ENCODE data around the gene ALOX5AP.

Gene ALOX5AP

DNA sequence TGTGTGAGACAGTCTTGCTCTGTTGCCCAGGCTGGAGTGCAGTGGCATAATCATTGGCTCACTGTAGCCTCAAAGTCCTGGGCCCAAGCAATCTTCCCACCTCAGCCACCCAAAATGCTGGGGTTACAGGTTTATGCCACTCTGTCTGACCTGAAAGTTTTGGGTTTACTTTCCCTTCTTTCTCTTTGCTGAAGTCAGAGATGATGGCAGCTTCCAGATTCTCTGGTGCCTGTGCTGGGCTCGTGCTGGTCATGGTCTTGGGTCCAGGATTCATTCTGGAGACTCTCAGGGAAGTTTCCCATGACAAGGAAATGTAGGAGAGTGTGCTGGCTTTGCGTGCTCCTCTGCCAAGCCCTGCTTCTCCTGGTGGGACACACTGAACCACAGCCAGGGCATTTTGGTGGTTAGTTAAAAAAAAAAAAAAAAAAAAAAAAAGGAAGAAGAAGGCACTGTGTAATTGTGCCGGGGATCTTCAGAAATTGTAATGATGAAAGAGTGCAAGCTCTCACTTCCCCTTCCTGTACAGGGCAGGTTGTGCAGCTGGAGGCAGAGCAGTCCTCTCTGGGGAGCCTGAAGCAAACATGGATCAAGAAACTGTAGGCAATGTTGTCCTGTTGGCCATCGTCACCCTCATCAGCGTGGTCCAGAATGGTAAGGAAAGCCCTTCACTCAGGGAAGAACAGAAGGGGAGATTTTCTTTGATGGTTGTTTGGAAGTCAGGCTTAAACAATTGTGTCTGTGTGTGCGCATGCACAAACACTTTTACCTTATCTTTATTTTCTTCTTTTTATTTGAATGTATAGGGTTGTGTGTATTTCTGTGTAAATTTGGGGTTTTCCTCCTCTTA is at the start of gene ALOX5AP:
TSS of gene ALOX5AP (plus strand) at position 519 of the 847 bp plus-strand sequence. CDS start at position 582, 63 bp downstream.
- Histone ChIP-seq H3K4me3 (ENCODE audit: low read length) (no peak within 1 kb of the TSS), H3K27me3 (ENCODE audit: control insufficient read depth, insufficient read depth, low read length) (no peaks in the 10 kb centered on the region), H3K36me3 (ENCODE audit: control insufficient read depth, insufficient read depth, low read length) (no peaks in the 10 kb centered on the region), H3K9me3 (ENCODE audit: control insufficient read depth, insufficient read depth, low read length) (no peaks in the 10 kb centered on the region), H3K4me1 (ENCODE audit: control insufficient read depth, insufficient read depth, low read length) (no peaks in the 10 kb centered on the region), H3K27ac (ENCODE audit: low read length) (no peak within 1 kb of the TSS)
- DNase-seq (ENCODE audit: low read depth, low spot score): no peak
- WGBS (ENCODE audit: insufficient coverage, insufficient read length): no CpG with 5 or more reads among the region's 6 CpGs

DNA sequence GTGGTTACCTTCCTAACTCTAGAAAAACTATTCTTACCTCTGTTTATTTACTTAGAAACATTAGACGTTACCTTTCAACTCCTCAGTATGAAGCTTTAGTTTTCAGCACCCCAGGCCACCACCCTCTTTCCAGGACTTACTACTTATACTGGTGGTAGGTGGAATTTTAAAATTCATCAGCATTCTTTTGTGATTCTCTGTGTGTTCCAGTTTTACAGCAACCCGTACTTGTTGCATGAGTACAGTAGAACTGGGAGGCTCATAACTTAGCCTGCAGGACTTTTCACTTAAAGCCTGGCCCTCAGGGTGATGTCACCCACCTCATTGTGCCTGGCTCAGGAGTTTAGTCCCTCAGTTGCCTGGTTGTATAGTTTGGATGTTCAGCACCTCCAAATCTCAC is 49.4 kb upstream of the ALOX5AP start:
- no peak overlapping the region for H3K4me3 ChIP-seq (ENCODE audit: low read length)
- no peaks in the 10 kb centered on the region for H3K9me3 ChIP-seq (ENCODE audit: control insufficient read depth, insufficient read depth, low read length)
- no CpG with 5 or more reads among the region's 2 CpGs for WGBS (ENCODE audit: insufficient coverage, insufficient read length)
- no peak overlapping the region for H3K27ac ChIP-seq (ENCODE audit: low read length)
- H3K27me3 ChIP-seq (ENCODE audit: control insufficient read depth, insufficient read depth, low read length): no peaks in the 10 kb centered on the region
- no peaks in the 10 kb centered on the region for H3K36me3 ChIP-seq (ENCODE audit: control insufficient read depth, insufficient read depth, low read length)
- no peaks in the 10 kb centered on the region for H3K4me1 ChIP-seq (ENCODE audit: control insufficient read depth, insufficient read depth, low read length)
- no peak for DNase-seq (ENCODE audit: low read depth, low spot score)

DNA sequence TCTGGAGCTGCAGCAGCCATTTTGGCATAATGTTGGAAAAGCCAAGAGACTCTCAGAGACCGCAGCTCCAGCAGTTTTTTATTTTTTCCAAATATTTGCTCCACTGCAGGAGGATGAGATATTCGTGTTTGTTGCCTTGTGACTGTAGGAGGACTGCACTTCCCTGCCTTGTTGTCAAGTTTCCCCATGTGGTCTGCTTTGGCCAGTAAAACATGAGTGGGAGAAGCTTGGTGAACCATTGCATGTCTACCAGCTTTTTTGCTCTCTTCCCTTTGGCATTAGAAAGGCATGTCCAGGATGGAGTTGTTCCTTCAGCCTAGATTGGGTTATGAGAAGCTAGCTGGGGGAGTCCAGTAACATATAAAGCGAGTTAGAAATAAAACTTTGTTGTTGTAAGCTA is 47.7 kb upstream of the ALOX5AP start:
- DNase-seq (ENCODE audit: low read depth, low spot score): no peak
- WGBS (ENCODE audit: insufficient coverage, insufficient read length): no CpG with 5 or more reads among the region's 3 CpGs
- H3K27me3 ChIP-seq (ENCODE audit: control insufficient read depth, insufficient read depth, low read length): no peaks in the 10 kb centered on the region

DNA sequence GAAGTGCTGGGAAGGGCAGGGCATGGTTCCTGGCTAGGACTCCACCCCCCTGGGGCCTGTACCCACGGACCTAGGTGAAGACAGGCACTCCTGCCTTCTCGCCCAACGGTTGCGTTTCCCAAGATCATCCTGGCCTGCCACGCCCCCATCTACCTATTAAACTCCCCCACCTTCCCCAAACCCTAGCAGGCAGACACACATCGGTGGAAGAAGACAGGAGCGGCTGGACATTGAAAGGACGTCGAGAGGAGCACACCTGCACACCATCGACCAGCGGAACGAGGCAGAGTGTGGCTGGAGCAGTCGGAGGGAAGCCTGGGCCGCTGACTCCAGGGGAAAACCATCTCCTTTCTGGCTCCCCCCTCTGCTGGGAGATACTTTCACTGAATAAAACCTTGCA is 45.6 kb upstream of the ALOX5AP start:
- no peak overlapping the region for H3K27ac ChIP-seq (ENCODE audit: low read length)
- no peaks in the 10 kb centered on the region for H3K9me3 ChIP-seq (ENCODE audit: control insufficient read depth, insufficient read depth, low read length)
- WGBS (ENCODE audit: insufficient coverage, insufficient read length): no CpG with 5 or more reads among the region's 14 CpGs
- DNase-seq (ENCODE audit: low read depth, low spot score): no peak
- no peak overlapping the region for H3K4me3 ChIP-seq (ENCODE audit: low read length)
- H3K4me1 ChIP-seq (ENCODE audit: control insufficient read depth, insufficient read depth, low read length): no peaks in the 10 kb centered on the region
- H3K36me3 ChIP-seq (ENCODE audit: control insufficient read depth, insufficient read depth, low read length): no peaks in the 10 kb centered on the region
- H3K27me3 ChIP-seq (ENCODE audit: control insufficient read depth, insufficient read depth, low read length): no peaks in the 10 kb centered on the region

More for the DNA sequence above, 47.7 kb upstream of the ALOX5AP start:
- H3K9me3 ChIP-seq (ENCODE audit: control insufficient read depth, insufficient read depth, low read length): no peaks in the 10 kb centered on the region
- no peak overlapping the region for H3K27ac ChIP-seq (ENCODE audit: low read length)
- no peaks in the 10 kb centered on the region for H3K4me1 ChIP-seq (ENCODE audit: control insufficient read depth, insufficient read depth, low read length)
- H3K36me3 ChIP-seq (ENCODE audit: control insufficient read depth, insufficient read depth, low read length): no peaks in the 10 kb centered on the region
- H3K4me3 ChIP-seq (ENCODE audit: low read length): no peak overlapping the region

DNA sequence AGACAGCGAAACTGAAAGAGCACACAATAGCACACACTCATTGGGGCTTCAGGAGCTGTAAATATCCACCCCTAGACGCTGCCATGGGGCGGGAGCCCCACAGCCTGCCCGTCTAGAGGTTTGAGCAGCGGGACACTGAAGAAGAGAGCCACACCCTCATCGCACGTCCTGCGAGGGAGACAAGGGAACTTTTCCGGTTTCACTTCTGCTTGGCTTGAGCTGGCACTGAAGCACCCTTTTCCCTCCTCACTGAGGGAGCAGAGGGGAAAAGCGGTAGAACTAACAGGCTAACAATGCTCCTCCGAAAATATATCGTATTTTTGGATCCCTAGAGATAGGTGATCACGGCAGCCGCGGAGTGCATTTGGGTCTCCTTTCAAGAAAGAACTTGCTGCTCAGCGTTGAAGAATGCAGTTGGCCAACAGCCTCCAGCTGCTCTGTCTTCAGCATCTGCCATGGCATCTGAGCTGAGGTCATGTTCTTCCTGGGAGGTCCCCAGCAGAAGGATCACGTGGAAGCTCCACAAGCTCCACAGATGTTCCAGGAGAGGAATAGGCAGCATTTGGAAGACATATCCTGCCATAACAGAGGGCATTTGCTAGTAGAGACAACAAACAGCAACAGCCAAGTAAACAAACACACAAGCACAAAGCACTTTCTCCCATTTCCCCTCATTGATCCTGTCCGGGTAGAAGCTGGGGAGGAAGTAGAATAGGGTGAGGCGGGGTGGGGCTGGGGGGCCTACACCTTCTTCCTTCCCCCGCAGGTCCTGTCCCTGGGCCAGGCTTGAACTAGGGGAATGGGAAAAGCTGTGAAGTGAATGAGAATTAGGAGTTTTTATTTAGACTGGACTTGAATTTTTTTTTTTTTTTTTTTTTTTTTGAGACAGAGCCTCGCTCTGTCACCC is 44.8 kb upstream of the ALOX5AP start:
- Histone ChIP-seq H3K27me3 (ENCODE audit: control insufficient read depth, insufficient read depth, low read length) (no peaks in the 10 kb centered on the region), H3K36me3 (ENCODE audit: control insufficient read depth, insufficient read depth, low read length) (no peaks in the 10 kb centered on the region), H3K9me3 (ENCODE audit: control insufficient read depth, insufficient read depth, low read length) (no peaks in the 10 kb centered on the region), H3K4me1 (ENCODE audit: control insufficient read depth, insufficient read depth, low read length) (no peaks in the 10 kb centered on the region), H3K4me3 (ENCODE audit: low read length) (no peak overlapping the region), H3K27ac (ENCODE audit: low read length) (no peak overlapping the region)
- no CpG with 5 or more reads among the region's 21 CpGs for whole genome bisulfite sequencing (ENCODE audit: insufficient coverage, insufficient read length)
- no peak for DNase-seq (ENCODE audit: low read depth, low spot score)

DNA sequence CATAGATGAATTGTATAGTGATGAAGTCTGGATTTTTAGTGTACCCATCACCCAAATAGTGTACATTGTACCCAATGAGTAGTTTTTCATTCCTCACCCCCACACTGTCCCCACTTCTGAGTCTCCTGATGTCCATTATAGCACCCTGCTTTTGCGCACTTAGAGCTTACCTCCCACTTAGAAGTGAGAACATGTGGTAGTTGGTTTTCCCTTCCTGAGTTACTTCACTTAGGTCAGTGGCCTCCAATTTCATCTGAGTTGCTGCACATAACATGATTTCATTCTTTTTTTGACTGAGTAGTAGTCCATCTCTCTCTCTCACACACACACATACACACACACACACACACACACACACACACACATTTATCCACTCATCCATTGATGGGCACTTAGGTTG is 43.2 kb upstream of the ALOX5AP start:
- WGBS (ENCODE audit: insufficient coverage, insufficient read length): no CpG with 5 or more reads among the region's 1 CpG
- no peak for DNase-seq (ENCODE audit: low read depth, low spot score)
- H3K36me3 ChIP-seq (ENCODE audit: control insufficient read depth, insufficient read depth, low read length): no peaks in the 10 kb centered on the region
- H3K27me3 ChIP-seq (ENCODE audit: control insufficient read depth, insufficient read depth, low read length): no peaks in the 10 kb centered on the region
- H3K4me1 ChIP-seq (ENCODE audit: control insufficient read depth, insufficient read depth, low read length): no peaks in the 10 kb centered on the region
- no peak overlapping the region for H3K27ac ChIP-seq (ENCODE audit: low read length)
- no peaks in the 10 kb centered on the region for H3K9me3 ChIP-seq (ENCODE audit: control insufficient read depth, insufficient read depth, low read length)
- H3K4me3 ChIP-seq (ENCODE audit: low read length): no peak overlapping the region

DNA sequence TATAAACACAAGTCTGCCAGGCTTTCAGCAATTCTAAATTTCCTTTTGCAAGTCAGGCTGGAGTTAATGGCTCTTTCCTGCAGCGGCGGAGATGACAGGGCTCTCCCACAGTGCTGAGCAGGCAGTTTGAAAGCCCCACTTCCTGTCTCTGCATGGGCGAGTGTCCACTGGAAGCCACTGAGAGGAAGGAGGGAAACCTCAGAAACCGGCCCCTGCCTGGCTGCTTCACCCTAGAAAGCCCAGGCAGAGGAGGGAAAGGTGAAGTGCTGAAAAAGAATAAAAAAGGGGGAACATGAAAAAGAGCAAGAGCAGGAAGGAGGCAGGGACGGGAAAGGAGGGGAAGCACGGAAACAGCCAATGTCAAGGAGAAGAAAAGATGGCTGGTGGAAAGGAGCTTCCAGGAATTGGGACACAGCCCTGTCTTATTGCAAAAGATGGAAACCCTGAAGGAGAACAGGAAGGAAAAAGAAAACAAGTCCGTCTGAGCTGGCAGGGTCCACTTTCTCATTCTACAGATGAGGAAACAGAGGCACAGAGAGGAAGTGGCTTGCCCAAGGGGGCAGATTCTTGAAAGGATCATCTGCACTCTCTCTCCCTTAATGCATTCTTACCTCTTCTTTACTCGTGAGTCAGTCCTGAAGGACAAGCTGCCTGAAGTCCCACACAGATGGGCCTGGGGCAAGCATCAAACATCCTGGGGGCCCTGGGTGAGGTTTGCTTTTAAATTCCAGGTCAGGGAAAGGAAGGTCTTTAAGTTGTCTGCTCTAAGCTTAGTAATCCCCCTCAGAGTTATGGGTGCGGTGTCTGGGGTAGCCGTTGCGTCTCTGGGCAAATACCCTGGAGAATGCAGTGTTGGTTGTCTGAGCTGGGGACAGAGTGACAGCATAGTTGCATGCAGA is 38.8 kb upstream of the ALOX5AP start:
- Histone ChIP-seq H3K27ac (ENCODE audit: low read length) (no peak overlapping the region), H3K27me3 (ENCODE audit: control insufficient read depth, insufficient read depth, low read length) (no peaks in the 10 kb centered on the region), H3K4me3 (ENCODE audit: low read length) (no peak overlapping the region), H3K9me3 (ENCODE audit: control insufficient read depth, insufficient read depth, low read length) (no peaks in the 10 kb centered on the region), H3K4me1 (ENCODE audit: control insufficient read depth, insufficient read depth, low read length) (no peaks in the 10 kb centered on the region), H3K36me3 (ENCODE audit: control insufficient read depth, insufficient read depth, low read length) (no peaks in the 10 kb centered on the region)
- DNase-seq (ENCODE audit: low read depth, low spot score): no peak
- no CpG with 5 or more reads among the region's 11 CpGs for WGBS (ENCODE audit: insufficient coverage, insufficient read length)

DNA sequence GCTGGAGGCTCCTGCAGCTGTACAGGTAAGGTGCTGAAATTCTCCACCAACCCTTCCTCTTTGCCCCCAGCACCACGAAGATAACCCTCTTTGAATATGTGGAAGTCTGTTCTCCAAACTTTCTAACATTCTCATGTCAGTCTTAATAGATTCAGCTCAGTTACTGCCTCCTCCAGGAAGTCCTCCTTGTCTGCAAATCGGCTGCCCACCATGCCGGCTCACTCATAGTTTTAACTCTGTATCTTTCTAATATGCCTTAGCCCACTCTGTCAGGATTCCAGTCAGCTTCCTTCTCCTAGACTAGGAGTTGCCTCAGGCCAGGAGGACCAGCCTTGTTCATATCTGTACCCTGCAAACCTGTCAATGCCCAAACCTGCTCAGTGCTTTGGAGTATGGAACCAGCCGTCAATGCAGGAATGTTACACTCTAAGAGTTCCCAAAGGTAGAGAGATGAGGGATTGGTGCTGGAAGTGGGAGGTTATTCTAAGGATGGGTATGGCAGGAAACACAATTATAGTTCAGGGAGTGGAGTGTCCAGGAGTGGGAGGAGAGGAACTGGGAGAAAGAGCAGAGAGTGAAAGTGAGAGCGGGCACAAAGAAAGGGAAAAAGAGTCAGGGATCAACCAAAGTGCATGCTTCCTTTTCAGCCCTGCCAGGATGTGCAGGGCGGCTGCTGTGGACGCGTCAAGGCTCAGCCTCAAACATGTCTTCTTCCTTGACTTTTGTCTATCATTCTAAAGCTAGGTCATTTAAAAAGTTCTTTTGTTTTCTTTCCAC is 38.0 kb upstream of the ALOX5AP start:
- no peaks in the 10 kb centered on the region for H3K4me1 ChIP-seq (ENCODE audit: control insufficient read depth, insufficient read depth, low read length)
- H3K27ac ChIP-seq (ENCODE audit: low read length): no peak overlapping the region
- DNase-seq (ENCODE audit: low read depth, low spot score): no peak
- H3K4me3 ChIP-seq (ENCODE audit: low read length): no peak overlapping the region
- WGBS (ENCODE audit: insufficient coverage, insufficient read length): no CpG with 5 or more reads among the region's 8 CpGs
- H3K27me3 ChIP-seq (ENCODE audit: control insufficient read depth, insufficient read depth, low read length): no peaks in the 10 kb centered on the region
- H3K9me3 ChIP-seq (ENCODE audit: control insufficient read depth, insufficient read depth, low read length): no peaks in the 10 kb centered on the region; the same call in 1 of the 2 replicates
- H3K36me3 ChIP-seq (ENCODE audit: control insufficient read depth, insufficient read depth, low read length): no peaks in the 10 kb centered on the region

DNA sequence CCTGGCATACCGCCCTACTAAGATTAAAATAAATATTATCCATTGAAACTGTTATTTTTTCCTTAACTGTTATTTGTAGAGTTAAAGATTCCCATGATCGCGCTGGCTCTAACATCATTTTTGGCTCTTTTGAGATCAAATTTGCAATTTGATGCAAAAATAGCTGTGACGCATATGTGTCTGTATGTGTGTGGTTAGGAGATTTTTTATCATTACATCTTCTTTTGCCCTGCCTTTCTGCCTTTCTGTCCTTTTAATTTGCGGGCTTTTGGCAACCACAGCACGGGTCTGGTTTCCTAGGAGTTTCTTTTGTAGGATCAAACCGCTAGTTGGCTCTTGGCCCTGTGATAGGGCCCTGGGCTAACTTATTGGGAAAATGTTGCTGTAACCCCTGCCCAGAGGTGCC is 37.3 kb upstream of the ALOX5AP start:
- H3K4me3 ChIP-seq (ENCODE audit: low read length): no peak overlapping the region
- no peaks in the 10 kb centered on the region for H3K27me3 ChIP-seq (ENCODE audit: control insufficient read depth, insufficient read depth, low read length)
- H3K36me3 ChIP-seq (ENCODE audit: control insufficient read depth, insufficient read depth, low read length): no peaks in the 10 kb centered on the region
- H3K9me3 ChIP-seq (ENCODE audit: control insufficient read depth, insufficient read depth, low read length): no peaks in the 10 kb centered on the region; the same call in 1 of the 2 replicates
- H3K27ac ChIP-seq (ENCODE audit: low read length): no peak overlapping the region
- DNase-seq (ENCODE audit: low read depth, low spot score): no peak
- no peaks in the 10 kb centered on the region for H3K4me1 ChIP-seq (ENCODE audit: control insufficient read depth, insufficient read depth, low read length)
- WGBS (ENCODE audit: insufficient coverage, insufficient read length): no CpG with 5 or more reads among the region's 7 CpGs
